ENCODE results near the gene MAPK8IP1.

GRCh38 chr11:45933846-45934579 is 48.6 kb downstream of the MAPK8IP1 start:
- TF ChIP-seq POLR2A (IDR thresholded peaks at IDR 0.05) (no peak), POLR2AphosphoS5 (IDR thresholded peaks at IDR 0.05) (no peak)
- TF ChIP-seq, protein P1, sequence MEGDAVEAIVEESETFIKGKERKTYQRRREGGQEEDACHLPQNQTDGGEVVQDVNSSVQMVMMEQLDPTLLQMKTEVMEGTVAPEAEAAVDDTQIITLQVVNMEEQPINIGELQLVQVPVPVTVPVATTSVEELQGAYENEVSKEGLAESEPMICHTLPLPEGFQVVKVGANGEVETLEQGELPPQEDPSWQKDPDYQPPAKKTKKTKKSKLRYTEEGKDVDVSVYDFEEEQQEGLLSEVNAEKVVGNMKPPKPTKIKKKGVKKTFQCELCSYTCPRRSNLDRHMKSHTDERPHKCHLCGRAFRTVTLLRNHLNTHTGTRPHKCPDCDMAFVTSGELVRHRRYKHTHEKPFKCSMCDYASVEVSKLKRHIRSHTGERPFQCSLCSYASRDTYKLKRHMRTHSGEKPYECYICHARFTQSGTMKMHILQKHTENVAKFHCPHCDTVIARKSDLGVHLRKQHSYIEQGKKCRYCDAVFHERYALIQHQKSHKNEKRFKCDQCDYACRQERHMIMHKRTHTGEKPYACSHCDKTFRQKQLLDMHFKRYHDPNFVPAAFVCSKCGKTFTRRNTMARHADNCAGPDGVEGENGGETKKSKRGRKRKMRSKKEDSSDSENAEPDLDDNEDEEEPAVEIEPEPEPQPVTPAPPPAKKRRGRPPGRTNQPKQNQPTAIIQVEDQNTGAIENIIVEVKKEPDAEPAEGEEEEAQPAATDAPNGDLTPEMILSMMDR (IDR thresholded peaks at IDR 0.05): no peak

Data from transverse colon (tissue), 4 donors.